ENCODE results near the gene SMARCA4. TPM values are rescaled to one million over a fixed set of nuclear protein-coding genes. Genes with fewer than 3 reads are reported as not detected.

SMARCA4 gene
- total and polyA plus RNA-seq, 4 donors, result 15.9 to 35.4 (median 22.5) TPM

GRCh38 chr19:10913716-10914340 is 47.0 kb upstream of the SMARCA4 start:
- TF ChIP-seq HNF4A (conservative IDR thresholded peaks at IDR 0.05), result no peak
- TF ChIP-seq YY1 (IDR thresholded peaks at IDR 0.05), result no peak
- TF ChIP-seq EGR1 (IDR thresholded peaks at IDR 0.05; ENCODE audit: low read depth in 2 of 2), result no peak
- no peak for TF ChIP-seq ZBTB33 (IDR thresholded peaks at IDR 0.05)
- no peak for TF ChIP-seq REST (IDR thresholded peaks at IDR 0.05)
- no peak for TF ChIP-seq SP1 (IDR thresholded peaks at IDR 0.05)
- TF ChIP-seq JUND (IDR thresholded peaks at IDR 0.05), result no peak
- TF ChIP-seq GABPA (IDR thresholded peaks at IDR 0.05 in 1 of 2, conservative IDR thresholded peaks at IDR 0.05 in 1 of 2), result no peak
- no peak for TF ChIP-seq CTCF (IDR thresholded peaks at IDR 0.05; ENCODE audit: low read depth, low read length, missing input control)
- no peak for TF ChIP-seq FOXA2 (IDR thresholded peaks at IDR 0.05)
- Histone ChIP-seq H3K36me3 (ENCODE audit: control insufficient read depth in 4 of 4, insufficient read depth in 3 of 4, low read depth in 1 of 4, low read length in 3 of 4) (peaks cover 3 to 31% (median 7%) of the 10 kb centered on the region in 4 donors), H3K9ac (ENCODE audit: low read depth in 1 of 2, low read length in 2 of 2) (no peak overlapping the region), H3K4me1 (ENCODE audit: control insufficient read depth in 4 of 4, insufficient read depth in 4 of 4, low read length in 3 of 4) (no peaks in the 10 kb centered on the region), H3K4me3 (ENCODE audit: low read depth in 1 of 3, low read length in 3 of 3) (no peak overlapping the region), H3K27me3 (ENCODE audit: control insufficient read depth in 4 of 4, insufficient read depth in 4 of 4, low read length in 3 of 4) (no peaks in the 10 kb centered on the region), H3K9me3 (ENCODE audit: control insufficient read depth in 4 of 4, low read length in 3 of 4) (no peaks in the 10 kb centered on the region), H3K27ac (ENCODE audit: low read depth in 1 of 2, low read length in 2 of 2) (no peak overlapping the region)
- 95% methylated on average over 24 of the region's 24 CpGs for WGBS
- DNase-seq (ENCODE audit: low spot score), result no peak

GRCh38 chr19:10915130-10916091 is 45.4 kb upstream of the SMARCA4 start:
- Histone ChIP-seq H3K36me3 (ENCODE audit: control insufficient read depth in 4 of 4, insufficient read depth in 3 of 4, low read depth in 1 of 4, low read length in 3 of 4) (peaks cover 3 to 36% (median 8%) of the 10 kb centered on the region in 4 donors), H3K27me3 (ENCODE audit: control insufficient read depth in 4 of 4, insufficient read depth in 4 of 4, low read length in 3 of 4) (no peaks in the 10 kb centered on the region), H3K27ac (ENCODE audit: low read depth in 1 of 2, low read length in 2 of 2) (no peak overlapping the region), H3K4me1 (ENCODE audit: control insufficient read depth in 4 of 4, insufficient read depth in 4 of 4, low read length in 3 of 4) (no peaks in the 10 kb centered on the region), H3K4me3 (ENCODE audit: low read depth in 1 of 3, low read length in 3 of 3) (no peak overlapping the region), H3K9me3 (ENCODE audit: control insufficient read depth in 4 of 4, low read length in 3 of 4) (no peaks in the 10 kb centered on the region), H3K9ac (ENCODE audit: low read depth in 1 of 2, low read length in 2 of 2) (no peak overlapping the region)
- 93% methylated on average over 19 of the region's 19 CpGs for WGBS
- TF ChIP-seq HNF4A (conservative IDR thresholded peaks at IDR 0.05) (no peak), YY1 (IDR thresholded peaks at IDR 0.05) (no peak), FOXA2 (IDR thresholded peaks at IDR 0.05) (no peak), RAD21 (IDR thresholded peaks at IDR 0.05) (no peak), ZBTB33 (IDR thresholded peaks at IDR 0.05) (no peak)
- DNase-seq (ENCODE audit: low spot score), result no peak

Measured in liver (tissue), 9 donors.